Keratinocyte (primary cell): ENCODE data around the gene SLC28A3. TPM values are rescaled to one million over a fixed set of nuclear protein-coding genes. Genes with fewer than 3 reads are reported as not detected.

Experiments
- DNase-seq: peaks from one replicate; pipeline ENCODE4 v3.0.0-alpha.2; 2011; ENCODE audit warnings: low read depth, missing footprints, low spot score
- FAIRE-seq: peaks from 2 replicates; lab custom pipeline; 2011; peaks lifted over from hg19 to GRCh38; lab: Jason Lieb, UNC
- H2AFZ ChIP-seq: 2 replicates; pipeline ENCODE4 v1.6.0; 2012; ENCODE audit warnings: low read length, control low read depth, inconsistent platforms; ENCODE audit not compliant: control insufficient read depth
- H3K27ac ChIP-seq: 2 replicates; pipeline ENCODE4 v1.5.1; 2011; ENCODE audit warnings: low read length; ENCODE audit not compliant: control insufficient read depth, insufficient read depth
- H3K27me3 ChIP-seq: 3 replicates; pipeline ENCODE4 v1.6.0; 2011; ENCODE audit warnings: low read length; ENCODE audit not compliant: control insufficient read depth, insufficient read depth; ENCODE audit errors: extremely low read depth
- H3K36me3 ChIP-seq, 2 experiments: 2 replicates in 1 of 2; 3 replicates in 1 of 2; pipeline ENCODE4 v1.5.1; 2011; ENCODE audit warnings: low read length in 2 of 2, mild to moderate bottlenecking in 1 of 2; ENCODE audit not compliant: control insufficient read depth in 2 of 2, insufficient read depth in 2 of 2; ENCODE audit errors: extremely low read depth in 1 of 2
- H3K4me1 ChIP-seq: 3 replicates; pipeline ENCODE4 v1.5.1; 2011; ENCODE audit warnings: low read length; ENCODE audit not compliant: control insufficient read depth, insufficient read depth; ENCODE audit errors: extremely low read depth
- H3K4me2 ChIP-seq: 3 replicates; pipeline ENCODE4 v1.6.0; 2011; ENCODE audit warnings: low read depth, low read length; ENCODE audit not compliant: control insufficient read depth, insufficient read depth; ENCODE audit errors: extremely low read depth
- H3K4me3 ChIP-seq, 3 experiments: fragments of 200-600 bp in 1 of 3; sonication (generic) in 1 of 3; 2 replicates in 2 of 3; 3 replicates in 1 of 3; pipeline ENCODE4 v1.5.1; 2011 to 2016; ENCODE audit warnings: low read length in 3 of 3, mild to moderate bottlenecking in 3 of 3, control low read depth in 2 of 3, inconsistent platforms in 1 of 3, low read depth in 1 of 3, mixed read lengths in 1 of 3, mixed run types in 1 of 3, moderate library complexity in 1 of 3; ENCODE audit not compliant: control insufficient read depth in 2 of 3, insufficient read depth in 2 of 3; ENCODE audit errors: extremely low read depth in 1 of 3
- H3K79me2 ChIP-seq: 2 replicates; pipeline ENCODE4 v1.6.0; 2012; ENCODE audit warnings: low read length; ENCODE audit not compliant: control insufficient read depth, insufficient read depth
- H3K9ac ChIP-seq: 3 replicates; pipeline ENCODE4 v1.6.0; 2011; ENCODE audit warnings: low read length; ENCODE audit not compliant: control insufficient read depth, insufficient read depth; ENCODE audit errors: extremely low read depth
- H3K9me1 ChIP-seq: 3 replicates; pipeline ENCODE4 v1.6.0; 2011; ENCODE audit warnings: low read length; ENCODE audit not compliant: control insufficient read depth, insufficient read depth; ENCODE audit errors: extremely low read depth
- H3K9me3 ChIP-seq: 2 replicates; pipeline ENCODE4 v1.5.1; 2012; ENCODE audit warnings: low read depth, low read length; ENCODE audit not compliant: control insufficient read depth
- H4K20me1 ChIP-seq: 3 replicates; pipeline ENCODE4 v1.6.0; 2011; ENCODE audit warnings: low read length; ENCODE audit not compliant: control insufficient read depth, insufficient read depth; ENCODE audit errors: extremely low read depth
- EZH2 ChIP-seq: IDR thresholded peaks from one replicate; pipeline ENCODE4 v1.6.1; 2012; ENCODE audit warnings: inconsistent platforms, mild to moderate bottlenecking, low read length, moderate library complexity
- dilution Hi-C: fragments of 300-500 bp; cut with MboI; formaldehyde crosslinking; loops from one replicate; pipeline ENCODE4 v1.7.0; 2020; ENCODE audit warnings: low sequenced_read_pairs; ENCODE audit not compliant: extremely low pct_ligation_motif_present
- polyA plus RNA-seq, 5 experiments: library from polyadenylated mRNA; depleted of rRNA in 3 of 5; stranded (reverse) in 3 of 5; stranded (forward) in 1 of 5; unstranded in 1 of 5; fragments of >200 nt; gene quantifications; 1 replicate in 1 of 5; 2 replicates in 3 of 5; 3 replicates in 1 of 5; pipeline versions ENCODE4 v1.2.1 to v1.2.3, GENCODE V29; 2011 to 2012; ENCODE audit warnings: missing spikeins in 2 of 5, low read depth in 1 of 5, low replicate concordance in 1 of 5
- TF ChIP-seq, protein P1 (sequence below), 3 experiments: IDR thresholded peaks in 1 of 3; conservative IDR thresholded peaks in 1 of 3; optimal IDR thresholded peaks in 1 of 3; 2 replicates in 2 of 3; 3 replicates in 1 of 3; pipeline versions ENCODE3 to v1.5.1; 2011; ENCODE audit warnings: low read length in 3 of 3, mild to moderate bottlenecking in 3 of 3, moderate library complexity in 2 of 3, control low read depth in 1 of 3, inconsistent platforms in 1 of 3; ENCODE audit not compliant: insufficient read depth in 2 of 3; ENCODE audit errors: extremely low read depth in 1 of 3

Gene SLC28A3
- polyA plus RNA-seq, 1 donor (not counting 4 experiments of a cell fraction or from before 2014, with no cell fraction given), result 2.4 TPM

GRCh38 chr9:84325347-84325973 lies 15.1 kb downstream of the SLC28A3 start:
- H3K4me2 ChIP-seq, result peak overlapping the region; percentile 51
- DNase-seq (no peak), FAIRE-seq (peak; percentile 90)
- no peak overlapping the region for H3K4me3 ChIP-seq
- H3K9ac ChIP-seq, result no peak overlapping the region
- no peaks in the 10 kb centered on the region for H3K79me2 ChIP-seq
- dilution Hi-C loops, result no loop called here
- no peaks in the 10 kb centered on the region for H3K36me3 ChIP-seq
- H2AFZ ChIP-seq, result peak overlapping the region; percentile 82
- TF ChIP-seq, protein P1, sequence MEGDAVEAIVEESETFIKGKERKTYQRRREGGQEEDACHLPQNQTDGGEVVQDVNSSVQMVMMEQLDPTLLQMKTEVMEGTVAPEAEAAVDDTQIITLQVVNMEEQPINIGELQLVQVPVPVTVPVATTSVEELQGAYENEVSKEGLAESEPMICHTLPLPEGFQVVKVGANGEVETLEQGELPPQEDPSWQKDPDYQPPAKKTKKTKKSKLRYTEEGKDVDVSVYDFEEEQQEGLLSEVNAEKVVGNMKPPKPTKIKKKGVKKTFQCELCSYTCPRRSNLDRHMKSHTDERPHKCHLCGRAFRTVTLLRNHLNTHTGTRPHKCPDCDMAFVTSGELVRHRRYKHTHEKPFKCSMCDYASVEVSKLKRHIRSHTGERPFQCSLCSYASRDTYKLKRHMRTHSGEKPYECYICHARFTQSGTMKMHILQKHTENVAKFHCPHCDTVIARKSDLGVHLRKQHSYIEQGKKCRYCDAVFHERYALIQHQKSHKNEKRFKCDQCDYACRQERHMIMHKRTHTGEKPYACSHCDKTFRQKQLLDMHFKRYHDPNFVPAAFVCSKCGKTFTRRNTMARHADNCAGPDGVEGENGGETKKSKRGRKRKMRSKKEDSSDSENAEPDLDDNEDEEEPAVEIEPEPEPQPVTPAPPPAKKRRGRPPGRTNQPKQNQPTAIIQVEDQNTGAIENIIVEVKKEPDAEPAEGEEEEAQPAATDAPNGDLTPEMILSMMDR (optimal IDR thresholded peaks at IDR 0.05 in 1 of 3, IDR thresholded peaks at IDR 0.05 in 1 of 3, conservative IDR thresholded peaks at IDR 0.05 in 1 of 3; ENCODE audit: extremely low read depth in 1 of 3, insufficient read depth in 2 of 3, low read length in 3 of 3), result no peak
- TF ChIP-seq EZH2, result no peak
- peak overlapping the region; percentile 62 for H3K27ac ChIP-seq
- H3K9me3 ChIP-seq, result no peaks in the 10 kb centered on the region
- no peaks in the 10 kb centered on the region for H3K27me3 ChIP-seq
- H4K20me1 ChIP-seq, result no peaks in the 10 kb centered on the region
- H3K9me1 ChIP-seq, result peaks cover 2% of the 10 kb centered on the region
- H3K4me1 ChIP-seq, result peaks cover 14% of the 10 kb centered on the region

- no peak overlapping the region for H3K4me3 ChIP-seq
- no peak for TF ChIP-seq EZH2
- TF ChIP-seq, protein P1 (optimal IDR thresholded peaks at IDR 0.05 in 1 of 3, IDR thresholded peaks at IDR 0.05 in 1 of 3, conservative IDR thresholded peaks at IDR 0.05 in 1 of 3; ENCODE audit: extremely low read depth in 1 of 3, insufficient read depth in 2 of 3, low read length in 3 of 3), result no peak
- no peak overlapping the region for H3K27ac ChIP-seq
- H3K79me2 ChIP-seq, result no peaks in the 10 kb centered on the region
- H4K20me1 ChIP-seq, result no peaks in the 10 kb centered on the region
- no peak overlapping the region for H3K9ac ChIP-seq
- DNase-seq, result no peak
- H3K4me2 ChIP-seq, result no peak overlapping the region
- H3K36me3 ChIP-seq, result no peaks in the 10 kb centered on the region
- peaks cover 14% of the 10 kb centered on the region for H3K4me1 ChIP-seq
- H3K9me1 ChIP-seq, result peaks cover 2% of the 10 kb centered on the region
- H2AFZ ChIP-seq, result no peak overlapping the region
- no peaks in the 10 kb centered on the region for H3K27me3 ChIP-seq
- FAIRE-seq, result no peak
- dilution Hi-C loops, result no loop called here
- H3K9me3 ChIP-seq, result no peaks in the 10 kb centered on the region
Observed at GRCh38 chr9:84324811-84325210, 15.7 kb downstream of the SLC28A3 start.
